GM12872 (cell line): ENCODE results near the gene ZNF316.

ENCODE experiments used
- TF ChIP-seq, protein P1 (sequence below): IDR thresholded peaks from 3 replicates; pipeline ENCODE4 v1.5.1; 2011; ENCODE audit warnings: low read depth, mild to moderate bottlenecking, low read length, moderate library complexity; ENCODE audit not compliant: insufficient read depth

ZNF316 gene

GRCh38 chr7:6644728-6645127 is 7.6 kb downstream of the ZNF316 start:
- TF ChIP-seq, protein P1, sequence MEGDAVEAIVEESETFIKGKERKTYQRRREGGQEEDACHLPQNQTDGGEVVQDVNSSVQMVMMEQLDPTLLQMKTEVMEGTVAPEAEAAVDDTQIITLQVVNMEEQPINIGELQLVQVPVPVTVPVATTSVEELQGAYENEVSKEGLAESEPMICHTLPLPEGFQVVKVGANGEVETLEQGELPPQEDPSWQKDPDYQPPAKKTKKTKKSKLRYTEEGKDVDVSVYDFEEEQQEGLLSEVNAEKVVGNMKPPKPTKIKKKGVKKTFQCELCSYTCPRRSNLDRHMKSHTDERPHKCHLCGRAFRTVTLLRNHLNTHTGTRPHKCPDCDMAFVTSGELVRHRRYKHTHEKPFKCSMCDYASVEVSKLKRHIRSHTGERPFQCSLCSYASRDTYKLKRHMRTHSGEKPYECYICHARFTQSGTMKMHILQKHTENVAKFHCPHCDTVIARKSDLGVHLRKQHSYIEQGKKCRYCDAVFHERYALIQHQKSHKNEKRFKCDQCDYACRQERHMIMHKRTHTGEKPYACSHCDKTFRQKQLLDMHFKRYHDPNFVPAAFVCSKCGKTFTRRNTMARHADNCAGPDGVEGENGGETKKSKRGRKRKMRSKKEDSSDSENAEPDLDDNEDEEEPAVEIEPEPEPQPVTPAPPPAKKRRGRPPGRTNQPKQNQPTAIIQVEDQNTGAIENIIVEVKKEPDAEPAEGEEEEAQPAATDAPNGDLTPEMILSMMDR, result no peak

DNA sequence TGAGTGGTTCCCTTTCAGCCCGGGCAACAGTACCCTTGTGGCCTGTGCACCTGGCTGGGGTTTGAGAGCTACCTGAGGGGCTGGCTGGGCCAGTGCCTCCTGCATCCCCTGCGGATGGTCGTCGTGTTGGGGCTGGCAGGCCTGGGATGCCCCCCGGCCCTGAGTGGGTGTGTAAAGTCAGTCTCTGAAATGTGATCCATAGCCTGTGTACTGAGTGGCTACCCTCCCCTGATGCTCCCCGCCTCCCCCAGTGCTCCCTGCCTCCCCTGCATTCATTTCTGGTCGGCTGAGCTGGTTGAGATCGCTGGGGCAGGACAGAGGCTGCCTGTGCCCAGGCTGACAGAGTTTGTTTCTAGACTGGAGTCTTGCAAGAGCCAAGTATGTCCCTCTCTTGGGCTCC is 9.3 kb downstream of the ZNF316 start:
- TF ChIP-seq, protein P1, result no peak

DNA sequence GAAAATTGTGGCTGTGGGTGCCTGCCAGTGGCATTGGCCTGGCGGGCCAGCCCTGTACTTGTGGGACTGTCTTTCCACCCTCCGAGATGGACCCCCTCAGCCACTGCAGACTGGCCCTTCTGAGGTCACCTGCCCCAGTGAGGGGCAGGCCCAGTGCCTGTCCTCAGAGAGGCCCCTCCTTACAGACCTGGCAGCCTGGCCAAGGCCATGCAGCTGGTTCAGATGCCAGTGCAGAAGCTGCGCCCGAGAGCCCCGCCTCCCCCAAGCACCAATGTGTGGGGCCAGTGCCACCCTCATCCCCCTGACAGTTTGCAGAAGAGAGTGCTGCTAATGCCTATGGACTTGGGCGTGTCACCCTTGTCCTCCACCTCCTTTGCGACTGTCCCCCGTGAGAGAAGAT is 10.0 kb downstream of the ZNF316 start:
- TF ChIP-seq, protein P1, result no peak

DNA sequence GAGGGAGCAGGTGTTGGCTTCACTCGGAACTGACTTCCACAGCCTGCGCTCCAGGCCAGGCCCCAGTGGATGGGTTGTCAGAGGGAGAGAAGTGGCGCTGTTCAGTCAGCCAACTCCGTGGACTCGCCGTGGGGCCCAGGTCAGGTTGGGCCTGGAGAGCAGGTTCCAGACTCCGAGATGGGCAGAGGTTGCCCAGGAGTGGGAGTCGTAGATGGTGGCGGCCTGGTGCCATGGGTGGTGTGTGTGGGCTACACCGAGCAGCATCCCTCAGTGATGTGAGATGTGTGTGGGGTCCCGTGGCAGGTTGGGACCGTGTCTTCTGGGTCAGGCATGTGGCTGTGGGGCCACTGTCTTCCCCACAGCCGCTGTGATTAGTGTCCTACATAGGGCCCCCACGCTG is 10.4 kb downstream of the ZNF316 start:
- TF ChIP-seq, protein P1, result no peak

- TF ChIP-seq, protein P1, result no peak
Measured at GRCh38 chr7:6648066-6648814, 11.1 kb downstream of the ZNF316 start.

DNA sequence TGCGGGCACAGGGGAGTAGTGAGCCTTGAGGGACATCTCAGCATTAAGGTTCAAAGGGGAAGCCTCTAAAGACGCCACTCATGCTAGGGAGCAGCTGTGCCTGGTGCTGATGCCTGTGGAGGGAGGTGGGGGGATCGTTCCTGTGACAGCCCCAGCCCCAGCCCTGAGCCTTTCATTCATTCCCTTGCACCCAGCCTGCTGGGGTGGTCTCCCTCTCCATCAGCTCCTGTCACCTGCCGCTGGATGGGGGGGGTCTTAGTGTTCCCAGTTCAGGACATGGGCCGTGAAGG is 11.6 kb downstream of the ZNF316 start:
- TF ChIP-seq, protein P1, result no peak

GRCh38 chr7:6649241-6649961 is 12.3 kb downstream of the ZNF316 start:
- TF ChIP-seq, protein P1, result no peak
